ENCODE measurements around the gene RRP8. TPM values are rescaled to one million over a fixed set of nuclear protein-coding genes. Genes with fewer than 3 reads are reported as not detected.

The RRP8 gene
- total and polyA plus RNA-seq, 2 of the 8 experiments (the other 6 are each of a cell fraction or from before 2014, with no cell fraction given) = 4.2 to 14.9 TPM

DNA sequence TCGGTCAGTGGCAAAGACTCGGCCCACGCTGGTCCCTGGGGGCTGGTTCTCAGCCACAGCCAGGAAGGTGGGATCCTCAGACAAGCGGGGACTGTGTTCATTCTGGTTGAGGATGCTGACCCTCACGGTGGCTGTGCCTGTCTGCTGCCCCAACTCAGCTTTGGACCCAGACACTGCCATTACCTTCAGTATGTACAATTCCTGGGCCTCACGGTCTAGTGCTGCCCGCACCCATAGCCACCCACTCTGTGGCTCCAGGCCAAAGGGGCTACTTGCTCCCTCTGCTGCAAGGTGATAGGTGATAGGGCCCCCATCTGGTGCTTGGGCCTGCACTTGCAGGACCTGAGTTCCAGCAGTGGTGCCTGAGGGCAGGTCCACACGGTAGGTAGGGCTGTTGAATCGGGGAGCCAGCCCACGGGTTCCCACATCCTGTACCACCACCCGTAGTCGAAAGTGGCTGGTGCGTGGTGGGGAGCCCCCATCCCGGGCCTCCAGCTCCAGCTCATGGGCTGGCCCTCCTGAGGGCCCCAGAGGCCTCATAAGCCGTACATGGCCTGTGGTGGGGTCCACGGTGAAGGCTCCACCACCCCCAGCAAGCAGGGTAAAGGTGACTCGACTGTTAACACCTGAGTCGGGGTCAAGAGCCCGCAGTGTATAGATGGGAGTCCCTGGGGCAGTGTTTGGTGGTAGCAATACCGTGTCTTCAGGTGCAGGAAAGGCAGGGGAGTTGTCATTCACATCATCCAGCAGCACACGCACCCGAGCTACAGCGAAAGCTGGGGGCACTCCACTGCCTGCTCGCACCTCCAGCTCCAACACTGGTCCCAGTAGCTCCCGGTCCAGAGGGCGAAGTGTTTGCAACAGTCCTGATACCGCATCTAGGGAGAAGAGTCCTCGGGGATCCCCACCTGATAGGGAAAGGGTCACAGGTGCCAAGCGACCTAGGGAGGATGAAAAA lies 29.0 kb upstream of the RRP8 start:
- no peaks in the 10 kb centered on the region for H3K9me3 ChIP-seq (ENCODE audit: insufficient read depth in 2 of 2, low read depth in 1 of 2, low read length in 1 of 2)
- no peak overlapping the region for H2BK12ac ChIP-seq (ENCODE audit: low read depth, low read length)
- no peak overlapping the region for H2BK15ac ChIP-seq (ENCODE audit: low read length)
- DNase-seq (ENCODE audit: low read depth in 1 of 2, low spot score in 2 of 2) = no peak
- H2BK5ac ChIP-seq (ENCODE audit: low read depth, low read length) = no peak overlapping the region
- H3K9ac ChIP-seq (replicated peaks in 1 of 4; ENCODE audit: extremely low read depth in 1 of 4, low read depth in 3 of 4, low read length in 3 of 4) = no peak overlapping the region
- H3K4ac ChIP-seq (replicated peaks; ENCODE audit: insufficient read length, low read depth, low read length) = no peak overlapping the region
- WGBS, 2 experiments (ENCODE audit: extremely low coverage in 1 of 2, insufficient coverage in 1 of 2, insufficient read length in 1 of 2, insufficient replicate concordance in 2 of 2, low coverage in 1 of 2, low lambda C conversion rate in 2 of 2, missing lambda C conversion rate in 1 of 2) = 79% methylated on average over 29 of the region's 29 CpGs; no CpG with 5 or more reads in 1 of the 2 experiments
- H3K27ac ChIP-seq (ENCODE audit: low read depth, low read length) = no peak overlapping the region
- peaks cover 12% of the 10 kb centered on the region for H3K23me2 ChIP-seq (ENCODE audit: low read depth, low read length)
- no peaks in the 10 kb centered on the region; the same call in 1 of the 2 replicates for H3K79me1 ChIP-seq (ENCODE audit: low read depth, low read length)
- H3K4me3 ChIP-seq (ENCODE audit: extremely low read depth in 1 of 4, insufficient read depth in 2 of 4, low read depth in 3 of 4, low read length in 4 of 4) = no peak overlapping the region
- no peak overlapping the region for H3K23ac ChIP-seq (ENCODE audit: insufficient read length)
- H3K79me2 ChIP-seq (ENCODE audit: control insufficient read depth in 1 of 2, insufficient read depth in 2 of 2, low read length in 2 of 2) = no peaks in the 10 kb centered on the region
- H2AFZ ChIP-seq (ENCODE audit: low read length) = no peak overlapping the region
- H3K27me3 ChIP-seq (replicated peaks in 1 of 4; ENCODE audit: control insufficient read depth in 3 of 4, extremely low read depth in 1 of 4, insufficient read depth in 3 of 4, low read length in 3 of 4) = peaks cover 13 to 43% (median 34%) of the 10 kb centered on the region in 4 experiments
- H3K14ac ChIP-seq (ENCODE audit: insufficient read length) = no peak overlapping the region
- FAIRE-seq = no peak
- no peak overlapping the region for H3K18ac ChIP-seq (ENCODE audit: extremely low read depth, low read length)
- H3K4me2 ChIP-seq (ENCODE audit: insufficient read depth in 1 of 2, low read depth in 2 of 2, low read length in 2 of 2) = no peak overlapping the region
- CTCF ChIA-PET (ENCODE audit: partially characterized antibody) = interaction anchor here (1.3 to 4.6 kb wide), 6 partner anchors 9 to 35 kb away, joined by 3 to 23 read pairs (median 7); partner anchors contain the start of gene TAF10
- peaks cover 5 to 7% of the 10 kb centered on the region in 2 experiments for H4K20me1 ChIP-seq (replicated peaks in 1 of 2; ENCODE audit: control insufficient read depth in 1 of 2, insufficient read depth in 2 of 2, low read length in 2 of 2)
- H3K36me3 ChIP-seq (ENCODE audit: control insufficient read depth in 2 of 4, insufficient read depth in 4 of 4, low read length in 3 of 4) = no peaks in the 10 kb centered on the region
- H2BK20ac ChIP-seq (ENCODE audit: low read length) = no peak overlapping the region
- H3K56ac ChIP-seq (replicated peaks; ENCODE audit: insufficient read length, low read depth, low read length) = no peak overlapping the region
- no peak overlapping the region for H4K5ac ChIP-seq (ENCODE audit: insufficient read length, low read depth, low read length)
- H3K4me1 ChIP-seq (replicated peaks in 1 of 4; ENCODE audit: control insufficient read depth in 3 of 4, insufficient read depth in 4 of 4, low read length in 3 of 4) = peaks cover 0 to 6% (median 2%) of the 10 kb centered on the region in 4 experiments; a peak in 3 of 7 replicates
- H2BK120ac ChIP-seq (replicated peaks; ENCODE audit: low read depth, low read length) = no peak overlapping the region
- no peak overlapping the region for H4K91ac ChIP-seq (replicated peaks; ENCODE audit: insufficient read length, low read length)
- POLR2A ChIA-PET (ENCODE audit: partially characterized antibody) = interaction anchor here (1.1 to 2.3 kb wide), 6 partner anchors 9 to 30 kb away, joined by 3 to 17 read pairs (median 3); partner anchors contain the start of gene TAF10
- no peak overlapping the region for H4K8ac ChIP-seq (ENCODE audit: extremely low read depth, insufficient read depth, low read length)
- no peak overlapping the region for H2AK5ac ChIP-seq (ENCODE audit: low read depth, low read length)
- no peak for TF ChIP-seq KDM5A (IDR thresholded peaks at IDR 0.05; ENCODE audit: low read length)
- no peak for TF ChIP-seq GABPA (IDR thresholded peaks at IDR 0.05; ENCODE audit: borderline replicate concordance, insufficient read depth, low read length)
- no peak for TF ChIP-seq CHD1 (IDR thresholded peaks at IDR 0.05; ENCODE audit: low read depth, low read length)
- no peak for TF ChIP-seq JUND (IDR thresholded peaks at IDR 0.05; ENCODE audit: low read length)
- no peak for TF ChIP-seq RNF2 (IDR thresholded peaks at IDR 0.05; ENCODE audit: borderline replicate concordance, low read depth, low read length, missing control alignments, poor library complexity, severe bottlenecking)
- no peak for TF ChIP-seq TEAD4 (IDR thresholded peaks at IDR 0.05; ENCODE audit: low read depth, low read length)
